GM12878 (cell line): Measurements from ENCODE around the gene DMP1. TPM values are rescaled to one million over a fixed set of nuclear protein-coding genes. Genes with fewer than 3 reads are reported as not detected.

Source experiments
- ATAC-seq: fragments of 200-7000 bp; cut with Tn5 transposase; 3 replicates; pipeline ENCODE4 v1.9.1; 2020; ENCODE audit warnings: mild to moderate bottlenecking, moderate library complexity
- BruUV-seq: library from RNA; stranded (reverse); fragments of 400-500 nt; replicated peaks from 2 replicates; lab custom pipeline; 2021; lab: Mats Ljungman, UMichigan
- CTCF ChIA-PET: fragments of 300-600 bp; sonication (Branson Sonifier 250); formaldehyde crosslinking; extraction: SDS; loops from one replicate; lab custom pipeline; 2021; ENCODE audit warnings: inconsistent platforms; lab: Yijun Ruan, JAX
- POLR2A ChIA-PET: fragments of 350-600 bp; formaldehyde crosslinking; extraction: SDS; loops from one replicate; lab custom pipeline; 2021; ENCODE audit warnings: inconsistent platforms; lab: Charles Lee
- RAD21 ChIA-PET: fragments of 300-600 bp; sonication (Branson Sonifier 250); formaldehyde crosslinking; loops from one replicate; lab custom pipeline; 2023; ENCODE audit warnings: antibody characterized with exemption; ENCODE audit not compliant: unreplicated experiment; lab: Charles Lee
- SMC1A ChIA-PET: fragments of 300-600 bp; sonication (Branson Sonifier 250); formaldehyde crosslinking; loops from one replicate; lab custom pipeline; 2023; ENCODE audit not compliant: unreplicated experiment, uncharacterized antibody; lab: Charles Lee
- DNase-seq: peaks from one replicate; pipeline ENCODE4 v3.0.0-alpha.2; 2011; ENCODE audit warnings: low read depth, low spot score
- FAIRE-seq: peaks from 3 replicates; lab custom pipeline; 2011; peaks lifted over from hg19 to GRCh38; lab: Jason Lieb, UNC
- H2AFZ ChIP-seq: 2 replicates; pipeline ENCODE4 v1.6.0; 2011; ENCODE audit warnings: low read depth, low read length, control low read depth; ENCODE audit not compliant: control insufficient read depth
- H3K27ac ChIP-seq: 2 replicates; pipeline ENCODE4 v1.5.1; 2011; ENCODE audit warnings: control low read depth; ENCODE audit not compliant: control insufficient read depth, insufficient read depth
- H3K27me3 ChIP-seq, 2 experiments: replicated peaks in 1 of 2; 2 replicates each; pipeline versions ENCODE4 v1.6.0 to v1.6.1; 2011; ENCODE audit warnings: low read length in 1 of 2; ENCODE audit not compliant: control insufficient read depth in 2 of 2, insufficient read depth in 2 of 2
- H3K36me3 ChIP-seq, 2 experiments: 2 replicates each; pipeline ENCODE4 v1.5.1; 2011; ENCODE audit warnings: low read length in 1 of 2; ENCODE audit not compliant: control insufficient read depth in 2 of 2, insufficient read depth in 2 of 2
- H3K4me1 ChIP-seq: 2 replicates; pipeline ENCODE4 v1.6.1; 2011; ENCODE audit warnings: mild to moderate bottlenecking, low read length, moderate library complexity, mixed read lengths; ENCODE audit not compliant: control insufficient read depth, insufficient read depth
- H3K4me2 ChIP-seq: 2 replicates; pipeline ENCODE4 v1.6.0; 2011; ENCODE audit warnings: control low read depth; ENCODE audit not compliant: control insufficient read depth, insufficient read depth
- H3K4me3 ChIP-seq: fragments of 200-600 bp; sonication (generic); 2 replicates; pipeline ENCODE4 v1.5.1; 2016
- H3K79me2 ChIP-seq: 2 replicates; pipeline ENCODE4 v1.6.0; 2011; ENCODE audit warnings: low read length; ENCODE audit not compliant: control insufficient read depth, insufficient read depth
- H3K9ac ChIP-seq: 2 replicates; pipeline ENCODE4 v1.8.0; 2011; ENCODE audit warnings: low read length, control low read depth, mixed read lengths; ENCODE audit not compliant: control insufficient read depth, insufficient read depth
- H3K9me3 ChIP-seq: replicated peaks from 3 replicates; pipeline ENCODE4 v1.5.1; 2011; ENCODE audit warnings: mild to moderate bottlenecking, low read length; ENCODE audit not compliant: control insufficient read depth, insufficient read depth
- H4K20me1 ChIP-seq: 2 replicates; pipeline ENCODE4 v1.6.0; 2011; ENCODE audit not compliant: control insufficient read depth, insufficient read depth
- BCL11A ChIP-seq: IDR thresholded peaks from 2 replicates; pipeline ENCODE4 v1.6.1; 2011; ENCODE audit warnings: low read depth, low read length
- EED ChIP-seq: sonication (generic); IDR thresholded peaks from 2 replicates; pipeline ENCODE4 v1.6.1; 2016; ENCODE audit warnings: antibody characterized with exemption, low read depth
- EZH2 ChIP-seq: IDR thresholded peaks from 2 replicates; pipeline ENCODE4 v1.6.1; 2012; ENCODE audit warnings: low read depth, mild to moderate bottlenecking, control low read depth, inconsistent platforms, low read length, borderline replicate concordance; ENCODE audit not compliant: control insufficient read depth
- MEF2A ChIP-seq: IDR thresholded peaks from 2 replicates; pipeline ENCODE4 v1.6.1; 2011; ENCODE audit warnings: low read depth, mild to moderate bottlenecking, low read length, moderate library complexity; ENCODE audit not compliant: insufficient read depth
- MLLT1 ChIP-seq: fragments of 450-650 bp; IDR thresholded peaks from 2 replicates; pipeline ENCODE4 v1.6.1; 2016; ENCODE audit warnings: mild to moderate bottlenecking
- POLR2AphosphoS5 ChIP-seq: IDR thresholded peaks from 2 replicates; pipeline ENCODE4 v1.6.1; 2011; ENCODE audit warnings: mild to moderate bottlenecking, low read length, inconsistent platforms
- REST ChIP-seq: IDR thresholded peaks from 2 replicates; pipeline ENCODE4 v1.6.1; 2012; ENCODE audit warnings: mild to moderate bottlenecking, low read depth, low read length
- SRF ChIP-seq, 2 experiments: IDR thresholded peaks; 2 replicates each; pipeline ENCODE4 v1.6.1; 2011; ENCODE audit warnings: low read depth in 2 of 2, low read length in 2 of 2, mild to moderate bottlenecking in 1 of 2, moderate library complexity in 1 of 2
- TAF1 ChIP-seq: IDR thresholded peaks from 2 replicates; pipeline ENCODE4 v1.6.1; 2011; ENCODE audit warnings: mild to moderate bottlenecking, low read depth, low read length, borderline replicate concordance
- YY1 ChIP-seq: IDR thresholded peaks from 2 replicates; pipeline ENCODE4 v1.6.1; 2011; ENCODE audit warnings: low read depth, mild to moderate bottlenecking, low read length
- ZBTB33 ChIP-seq: fragments of 450-650 bp; IDR thresholded peaks from 2 replicates; pipeline ENCODE4 v1.6.1; 2017; ENCODE audit warnings: mild to moderate bottlenecking
- WGBS: methylation state at CpG from one replicate; pipeline ENCODE4 v1.1.6; 2016; ENCODE audit warnings: low lambda C conversion rate; ENCODE audit not compliant: insufficient replicate concordance, insufficient coverage; ENCODE audit errors: missing lambda C conversion rate; 5-methylcytosine and 5-hydroxymethylcytosine counted together
- in situ Hi-C: fragments of 300-500 bp; cut with MboI; formaldehyde crosslinking; loops from 9 replicates; pipeline ENCODE4 v1.14.3; 2018; ENCODE audit warnings: mixed read lengths
- intact Hi-C: fragments of 100-400 bp; cut with micrococcal nuclease; formaldehyde crosslinking; loops from one replicate; pipeline ENCODE4 v1.14.2; 2022; ENCODE audit not compliant: unreplicated experiment
- polyA plus RNA-seq, 11 experiments: library from polyadenylated mRNA; depleted of rRNA in 4 of 11; unstranded in 6 of 11; stranded (reverse) in 5 of 11; fragments of >200 nt; fragmentation: Nextera tagmentation in 4 of 11; fragmentation: Illumina TruSeq in 1 of 11; extraction: Ambion mirVana in 4 of 11; extraction: Trizol in 1 of 11; gene quantifications; 1 replicate in 1 of 11; 2 replicates in 10 of 11; pipeline versions ENCODE4 v1.2.1 to v1.2.3, GENCODE V29; 2011 to 2016; ENCODE audit warnings: inconsistent platforms in 2 of 11, missing spikeins in 2 of 11, low read depth in 1 of 11
- total RNA-seq, 4 experiments: library from RNA; depleted of rRNA in 3 of 4; stranded (reverse); fragments of >200 nt in 3 of 4; fragmentation: Illumina TruSeq in 1 of 4; extraction: Trizol in 1 of 4; gene quantifications; 2 replicates each; pipeline versions ENCODE4 v1.2.1 to v1.2.3, GENCODE V29; 2013 to 2021

The DMP1 gene
- total and polyA plus RNA-seq, 10 of the 15 experiments (the other 5 are each of a cell fraction or from before 2014, with no cell fraction given), result not detected

- BruUV-seq, result no TSS peak
- POLR2A ChIA-PET, result no interaction called here
- FAIRE-seq, result no peak
- no peaks in the 10 kb centered on the region for H3K4me1 ChIP-seq
- H3K9me3 ChIP-seq, result no peaks in the 10 kb centered on the region
- CTCF ChIA-PET, result no interaction called here
- no peak overlapping the region for H3K9ac ChIP-seq
- no peaks in the 10 kb centered on the region for H4K20me1 ChIP-seq
- SMC1A ChIA-PET, result no interaction called here
- RAD21 ChIA-PET, result no interaction called here
- WGBS, result 0% methylated on average over 2 of the region's 2 CpGs
- ATAC-seq, result no peak
- intact Hi-C loops, result no loop called here
- no peak overlapping the region for H3K27ac ChIP-seq
- H3K36me3 ChIP-seq, result no peaks in the 10 kb centered on the region
- H3K4me2 ChIP-seq, result no peak overlapping the region
- H3K27me3 ChIP-seq, result no peaks in the 10 kb centered on the region
- TF ChIP-seq REST, result no peak
- TF ChIP-seq, all 136 proteins: peak for 0
- Histone ChIP-seq H3K4me3 (no peak overlapping the region), H2AFZ (no peak overlapping the region), H3K79me2 (no peaks in the 10 kb centered on the region)
- no peak for DNase-seq
- in situ Hi-C loops, result no loop called here
Observed at GRCh38 chr4:87650938-87651337, 858 bp downstream of the DMP1 start.

GRCh38 chr4:87651941-87652340 lies 1.9 kb downstream of the DMP1 start:
- Histone ChIP-seq H3K9ac (no peak overlapping the region), H3K27ac (no peak overlapping the region), H3K4me3 (no peak overlapping the region), H3K4me1 (no peaks in the 10 kb centered on the region), H3K9me3 (no peaks in the 10 kb centered on the region), H2AFZ (no peak overlapping the region), H3K27me3 (no peaks in the 10 kb centered on the region), H3K79me2 (no peaks in the 10 kb centered on the region), H4K20me1 (no peaks in the 10 kb centered on the region), H3K36me3 (no peaks in the 10 kb centered on the region), H3K4me2 (no peak overlapping the region)
- ATAC-seq (no peak), FAIRE-seq (no peak), DNase-seq (no peak)
- ChIA-PET POLR2A (no interaction called here), RAD21 (no interaction called here), SMC1A (no interaction called here), CTCF (interaction anchor here (0.7 to 1.5 kb wide), 2 partner anchors 9 to 25 kb away, joined by 3 to 4 read pairs; no protein-coding TSS in a partner anchor)
- WGBS, result 88% methylated on average over 3 of the region's 3 CpGs
- intact Hi-C loops, result no loop called here
- in situ Hi-C loops, result no loop called here
- no TSS peak for BruUV-seq
- TF ChIP-seq EED, result no peak
- no peak for TF ChIP-seq SRF (IDR thresholded peaks at IDR 0.05; ENCODE audit: low read depth in 2 of 2, low read length in 2 of 2)
- no peak for TF ChIP-seq BCL11A
- no peak for TF ChIP-seq EZH2
- TF ChIP-seq TAF1, result no peak
- TF ChIP-seq ZBTB33, result no peak
- no peak for TF ChIP-seq MEF2A
- no peak for TF ChIP-seq POLR2AphosphoS5
- TF ChIP-seq MLLT1, result no peak
- no peak for TF ChIP-seq YY1
